ENCODE data around the gene NBAS. TPM values are rescaled to one million over a fixed set of nuclear protein-coding genes. Genes with fewer than 3 reads are reported as not detected.
"Not testable (repeated sequence)": the region's sequence is repeated elsewhere in the genome, so short reads cannot be mapped to it uniquely, and the experiment has no call there.

NBAS gene
- total and polyA plus RNA-seq, 2 experiments from 2014 or later = 21.2 to 51.8 TPM

GRCh38 chr2:15253247-15253646 lies 307.9 kb downstream of the NBAS start:
- DNase-seq = no peak
- Histone ChIP-seq H3K9me3 (ENCODE audit: low read depth) (no peaks in the 10 kb centered on the region), H3K9me2 (ENCODE audit: insufficient read depth) (no peaks in the 10 kb centered on the region; the same call in 1 of the 2 replicates), H3K36me3 (ENCODE audit: low read depth) (no peaks in the 10 kb centered on the region), H4K20me1 (ENCODE audit: insufficient read depth) (no peaks in the 10 kb centered on the region), H3K9ac (no peak overlapping the region), H3K27me3 (replicated peaks; ENCODE audit: insufficient read depth) (no peaks in the 10 kb centered on the region), H3K4me2 (ENCODE audit: unreplicated experiment) (no peak overlapping the region), H2AFZ (no peak overlapping the region), H3F3A (ENCODE audit: insufficient read depth) (no peaks in the 10 kb centered on the region), H3K4me3 (no peak overlapping the region), H3K79me2 (ENCODE audit: insufficient read depth) (peaks cover 28% of the 10 kb centered on the region), H3K27ac (no peak overlapping the region), H3K4me1 (ENCODE audit: insufficient read depth) (no peaks in the 10 kb centered on the region)
- in situ Hi-C loops (cut with MboI) = no loop called here
- TF ChIP-seq EZH2 (IDR thresholded peaks at IDR 0.05; ENCODE audit: insufficient read depth, poor library complexity, severe bottlenecking) (no peak), EZH2phosphoT487 (IDR thresholded peaks at IDR 0.05; ENCODE audit: insufficient read depth, low read depth) (no peak)
- 96 to 100% methylated on average over 2 of the region's 2 CpGs for WGBS, 2 experiments (ENCODE audit: low coverage in 1 of 2, low lambda C conversion rate in 2 of 2, missing lambda C conversion rate in 2 of 2)

GRCh38 chr2:15251753-15252152 lies 309.4 kb downstream of the NBAS start:
- Histone ChIP-seq H3K79me2 (ENCODE audit: insufficient read depth) (peaks cover 33% of the 10 kb centered on the region), H3K36me3 (ENCODE audit: low read depth) (no peaks in the 10 kb centered on the region), H3K9me3 (ENCODE audit: low read depth) (no peaks in the 10 kb centered on the region), H2AFZ (no peak overlapping the region), H3K9me2 (ENCODE audit: insufficient read depth) (no peaks in the 10 kb centered on the region; the same call in 1 of the 2 replicates), H3K4me3 (no peak overlapping the region), H3F3A (ENCODE audit: insufficient read depth) (no peaks in the 10 kb centered on the region), H3K27ac (no peak overlapping the region), H4K20me1 (ENCODE audit: insufficient read depth) (no peaks in the 10 kb centered on the region), H3K4me2 (ENCODE audit: unreplicated experiment) (no peak overlapping the region), H3K27me3 (replicated peaks; ENCODE audit: insufficient read depth) (no peaks in the 10 kb centered on the region), H3K9ac (no peak overlapping the region), H3K4me1 (ENCODE audit: insufficient read depth) (no peaks in the 10 kb centered on the region)
- TF ChIP-seq EZH2phosphoT487 (IDR thresholded peaks at IDR 0.05; ENCODE audit: insufficient read depth, low read depth) = no peak
- no peak for TF ChIP-seq EZH2 (IDR thresholded peaks at IDR 0.05; ENCODE audit: insufficient read depth, poor library complexity, severe bottlenecking)
- no peak for DNase-seq
- 97 to 98% methylated on average over 3 of the region's 3 CpGs for WGBS, 2 experiments (ENCODE audit: low coverage in 1 of 2, low lambda C conversion rate in 2 of 2, missing lambda C conversion rate in 2 of 2)
- in situ Hi-C loops (cut with MboI) = no loop called here

GRCh38 chr2:15250946-15251345 lies 310.2 kb downstream of the NBAS start:
- H2AFZ ChIP-seq; H3K4me2 ChIP-seq (ENCODE audit: unreplicated experiment); in situ Hi-C loops (cut with MboI); H3K9me2 ChIP-seq (ENCODE audit: insufficient read depth); H3K36me3 ChIP-seq (ENCODE audit: low read depth); H3K9ac ChIP-seq; H3K27ac ChIP-seq; H3F3A ChIP-seq (ENCODE audit: insufficient read depth); H3K4me1 ChIP-seq (ENCODE audit: insufficient read depth); H3K9me3 ChIP-seq (ENCODE audit: low read depth); H3K27me3 ChIP-seq (replicated peaks; ENCODE audit: insufficient read depth); DNase-seq; H4K20me1 ChIP-seq (ENCODE audit: insufficient read depth); H3K4me3 ChIP-seq: not testable (repeated sequence)
- WGBS, 2 experiments (ENCODE audit: low coverage in 1 of 2, low lambda C conversion rate in 2 of 2, missing lambda C conversion rate in 2 of 2) = 82 to 94% methylated on average over 3 of the region's 3 CpGs
- peaks cover 33% of the 10 kb centered on the region for H3K79me2 ChIP-seq (ENCODE audit: insufficient read depth)

GRCh38 chr2:15246870-15247269 lies 314.3 kb downstream of the NBAS start:
- TF ChIP-seq EZH2 (IDR thresholded peaks at IDR 0.05; ENCODE audit: insufficient read depth, poor library complexity, severe bottlenecking) = no peak
- no peak for TF ChIP-seq EZH2phosphoT487 (IDR thresholded peaks at IDR 0.05; ENCODE audit: insufficient read depth, low read depth)
- DNase-seq = no peak
- no peaks in the 10 kb centered on the region for H3K9me3 ChIP-seq (ENCODE audit: low read depth)
- no peaks in the 10 kb centered on the region for H3F3A ChIP-seq (ENCODE audit: insufficient read depth)
- H4K20me1 ChIP-seq (ENCODE audit: insufficient read depth) = no peaks in the 10 kb centered on the region
- no peak overlapping the region for H2AFZ ChIP-seq
- H3K27ac ChIP-seq = no peak overlapping the region
- H3K27me3 ChIP-seq (replicated peaks; ENCODE audit: insufficient read depth) = no peaks in the 10 kb centered on the region
- H3K4me3 ChIP-seq = no peak overlapping the region
- 95% methylated on average over 5 of the region's 5 CpGs for WGBS, 2 experiments (ENCODE audit: low coverage in 1 of 2, low lambda C conversion rate in 2 of 2, missing lambda C conversion rate in 2 of 2)
- no peak overlapping the region for H3K4me2 ChIP-seq (ENCODE audit: unreplicated experiment)
- in situ Hi-C loops (cut with MboI) = no loop called here
- H3K36me3 ChIP-seq (ENCODE audit: low read depth) = no peaks in the 10 kb centered on the region
- no peaks in the 10 kb centered on the region for H3K4me1 ChIP-seq (ENCODE audit: insufficient read depth)
- no peak overlapping the region for H3K9ac ChIP-seq
- H3K9me2 ChIP-seq (ENCODE audit: insufficient read depth) = no peaks in the 10 kb centered on the region
- H3K79me2 ChIP-seq (ENCODE audit: insufficient read depth) = peaks cover 38% of the 10 kb centered on the region

GRCh38 chr2:15243762-15244161 lies 317.4 kb downstream of the NBAS start:
- H3K9me3 ChIP-seq (ENCODE audit: low read depth) = no peaks in the 10 kb centered on the region
- no peak overlapping the region for H3K4me3 ChIP-seq
- no peaks in the 10 kb centered on the region for H3F3A ChIP-seq (ENCODE audit: insufficient read depth)
- WGBS, 2 experiments (ENCODE audit: low coverage in 1 of 2, low lambda C conversion rate in 2 of 2, missing lambda C conversion rate in 2 of 2) = 86 to 92% methylated on average over 6 of the region's 6 CpGs
- H3K9me2 ChIP-seq (ENCODE audit: insufficient read depth) = no peaks in the 10 kb centered on the region
- H3K9ac ChIP-seq = no peak overlapping the region
- H3K36me3 ChIP-seq (ENCODE audit: low read depth) = no peaks in the 10 kb centered on the region
- in situ Hi-C loops (cut with MboI) = no loop called here
- no peak for TF ChIP-seq EZH2 (IDR thresholded peaks at IDR 0.05; ENCODE audit: insufficient read depth, poor library complexity, severe bottlenecking)
- no peak for TF ChIP-seq EZH2phosphoT487 (IDR thresholded peaks at IDR 0.05; ENCODE audit: insufficient read depth, low read depth)
- peak; percentile 5 for DNase-seq
- H3K27me3 ChIP-seq (replicated peaks; ENCODE audit: insufficient read depth) = no peaks in the 10 kb centered on the region
- H4K20me1 ChIP-seq (ENCODE audit: insufficient read depth) = no peaks in the 10 kb centered on the region
- H3K4me1 ChIP-seq (ENCODE audit: insufficient read depth) = no peaks in the 10 kb centered on the region
- H3K4me2 ChIP-seq (ENCODE audit: unreplicated experiment) = no peak overlapping the region
- H3K27ac ChIP-seq = no peak overlapping the region
- H2AFZ ChIP-seq = no peak overlapping the region
- peaks cover 15% of the 10 kb centered on the region for H3K79me2 ChIP-seq (ENCODE audit: insufficient read depth)

Data from GM23248 (cell line).